Progenitor cell of endocrine pancreas (in vitro differentiated cells): ENCODE measurements around the gene TMEM88. TPM values are rescaled to one million over a fixed set of nuclear protein-coding genes. Genes with fewer than 3 reads are reported as not detected.

Experiments used
- DNase-seq: peaks from one replicate; pipeline ENCODE4 v3.0.0; 2021; ENCODE audit warnings: low spot score; ENCODE audit not compliant: unreplicated experiment
- H3K27ac Mint-ChIP-seq: 2 replicates; pipeline ENCODE4 v1.8.0; 2021; ENCODE audit warnings: mild to moderate bottlenecking, moderate library complexity, mixed read lengths
- H3K27me3 Mint-ChIP-seq: 2 replicates; pipeline ENCODE4 v1.8.0; 2021; ENCODE audit warnings: mixed read lengths
- H3K36me3 Mint-ChIP-seq: 2 replicates; pipeline ENCODE4 v1.8.0; 2022; ENCODE audit warnings: mixed read lengths; ENCODE audit not compliant: insufficient read depth
- H3K4me1 Mint-ChIP-seq: 2 replicates; pipeline ENCODE4 v1.8.0; 2021; ENCODE audit warnings: low read depth, mixed read lengths
- H3K4me3 Mint-ChIP-seq: 2 replicates; pipeline ENCODE4 v1.8.0; 2021; ENCODE audit warnings: low read depth, mild to moderate bottlenecking, moderate library complexity, mixed read lengths
- H3K9me3 Mint-ChIP-seq: 2 replicates; pipeline ENCODE4 v1.8.0; 2021; ENCODE audit warnings: low read depth, mixed read lengths
- total RNA-seq: library from RNA; stranded (reverse); gene quantifications from 2 replicates; pipeline ENCODE4 v1.2.1, GENCODE V29; 2021
- TF ChIP-seq, protein P1 (sequence below): fragments of 200-600 bp; sonication (generic); IDR thresholded peaks from one replicate; pipeline ENCODE4 v1.5.0; 2021; ENCODE audit warnings: antibody characterized with exemption, mild to moderate bottlenecking; ENCODE audit not compliant: unreplicated experiment

Gene TMEM88
- total RNA-seq, 1 donor from 2014 or later, result 15.8 TPM

DNA sequence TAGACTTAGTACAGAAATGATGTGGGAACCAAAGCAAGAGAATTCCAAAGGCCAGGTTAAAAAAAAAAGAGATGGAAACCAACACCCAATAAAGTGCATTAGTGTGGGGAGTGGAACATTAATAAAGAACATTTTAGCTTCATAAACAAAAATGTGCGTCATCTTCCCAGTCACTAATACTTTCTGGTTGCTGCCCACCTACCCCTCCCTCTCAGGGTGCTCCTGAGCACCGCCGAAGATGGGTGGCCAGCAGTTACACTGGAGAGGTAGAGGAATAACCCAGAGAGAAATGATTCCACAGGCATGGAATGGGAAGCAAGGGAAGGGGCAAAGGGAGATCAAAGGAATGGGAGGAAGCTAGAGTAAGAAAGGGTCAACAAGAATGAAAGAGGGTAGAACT lies 27.8 kb downstream of the TMEM88 start:
- Mint-ChIP-seq H3K9me3 (no peaks in the 10 kb centered on the region), H3K4me3 (no peak overlapping the region), H3K36me3 (no peaks in the 10 kb centered on the region), H3K27ac (no peak overlapping the region), H3K27me3 (no peaks in the 10 kb centered on the region), H3K4me1 (peaks cover 2% of the 10 kb centered on the region)
- TF ChIP-seq, protein P1, sequence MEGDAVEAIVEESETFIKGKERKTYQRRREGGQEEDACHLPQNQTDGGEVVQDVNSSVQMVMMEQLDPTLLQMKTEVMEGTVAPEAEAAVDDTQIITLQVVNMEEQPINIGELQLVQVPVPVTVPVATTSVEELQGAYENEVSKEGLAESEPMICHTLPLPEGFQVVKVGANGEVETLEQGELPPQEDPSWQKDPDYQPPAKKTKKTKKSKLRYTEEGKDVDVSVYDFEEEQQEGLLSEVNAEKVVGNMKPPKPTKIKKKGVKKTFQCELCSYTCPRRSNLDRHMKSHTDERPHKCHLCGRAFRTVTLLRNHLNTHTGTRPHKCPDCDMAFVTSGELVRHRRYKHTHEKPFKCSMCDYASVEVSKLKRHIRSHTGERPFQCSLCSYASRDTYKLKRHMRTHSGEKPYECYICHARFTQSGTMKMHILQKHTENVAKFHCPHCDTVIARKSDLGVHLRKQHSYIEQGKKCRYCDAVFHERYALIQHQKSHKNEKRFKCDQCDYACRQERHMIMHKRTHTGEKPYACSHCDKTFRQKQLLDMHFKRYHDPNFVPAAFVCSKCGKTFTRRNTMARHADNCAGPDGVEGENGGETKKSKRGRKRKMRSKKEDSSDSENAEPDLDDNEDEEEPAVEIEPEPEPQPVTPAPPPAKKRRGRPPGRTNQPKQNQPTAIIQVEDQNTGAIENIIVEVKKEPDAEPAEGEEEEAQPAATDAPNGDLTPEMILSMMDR, result no peak
- no peak for DNase-seq

DNA sequence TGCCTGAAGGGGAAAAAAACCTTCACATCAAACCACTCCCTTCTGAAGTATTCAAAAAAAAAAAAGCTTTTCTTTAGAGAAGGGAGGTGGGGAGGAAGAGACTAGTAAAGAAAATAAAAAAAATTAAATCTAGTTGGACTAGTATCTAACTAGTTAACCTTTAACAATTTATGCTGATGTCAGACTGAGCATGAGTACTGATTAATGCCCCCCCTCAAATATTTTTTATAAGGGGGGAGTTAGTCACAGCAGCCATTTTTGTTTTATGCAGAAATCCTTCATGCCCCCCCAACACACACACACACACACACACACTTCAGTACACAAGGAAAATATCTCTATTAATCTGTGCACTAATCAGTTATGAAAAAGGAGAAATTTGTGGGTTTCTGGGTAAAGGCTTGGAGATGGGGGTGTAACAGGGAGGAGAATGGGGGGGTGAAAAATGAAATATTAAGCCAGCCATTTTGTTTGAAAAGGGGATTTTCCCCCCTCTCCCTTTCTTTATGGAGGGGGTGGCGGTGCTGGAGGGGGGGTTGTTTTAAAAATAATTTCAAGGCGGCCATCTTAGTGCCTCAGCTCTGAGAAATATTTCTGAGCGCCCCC lies 29.0 kb downstream of the TMEM88 start:
- peak overlapping the region; percentile 89 for H3K27ac Mint-ChIP-seq
- no peak for DNase-seq
- TF ChIP-seq, protein P1, result no peak

DNA sequence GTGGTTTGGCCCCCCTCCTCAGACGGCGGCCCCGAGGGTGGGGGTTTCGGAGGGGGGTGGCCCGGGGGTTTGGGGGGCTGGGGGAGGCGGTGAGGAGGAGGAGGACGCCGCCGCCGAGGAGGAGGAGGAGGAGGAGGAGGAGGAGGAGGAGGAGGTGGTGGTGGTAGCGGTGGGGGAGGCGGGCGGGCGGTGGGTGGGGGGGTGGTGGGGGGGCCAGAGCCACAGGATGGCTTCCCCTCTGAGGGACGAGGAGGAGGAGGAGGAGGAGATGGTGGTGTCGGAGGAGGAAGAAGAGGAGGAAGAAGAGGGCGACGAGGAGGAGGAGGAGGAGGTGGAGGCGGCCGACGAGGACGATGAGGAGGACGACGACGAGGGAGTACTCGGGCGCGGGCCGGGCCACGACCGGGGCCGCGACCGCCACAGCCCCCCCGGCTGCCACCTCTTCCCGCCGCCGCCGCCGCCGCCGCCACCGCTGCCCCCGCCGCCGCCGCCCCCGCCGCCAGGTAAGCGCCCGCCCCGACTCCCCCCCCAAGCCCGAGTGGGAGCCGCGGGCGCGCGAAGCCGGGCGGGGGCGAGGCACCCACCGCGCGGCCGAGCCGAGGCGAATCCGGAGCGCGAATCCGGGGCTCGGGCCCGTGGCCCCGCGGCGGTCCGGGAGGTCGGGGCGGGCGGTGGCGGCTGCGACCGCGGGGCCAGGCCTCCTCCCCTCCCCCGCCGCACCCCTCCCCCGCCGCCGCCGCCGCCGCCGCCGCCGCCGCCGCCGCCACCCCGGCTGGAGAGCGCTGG lies 29.9 kb downstream of the TMEM88 start:
- Mint-ChIP-seq H3K36me3 (no peaks in the 10 kb centered on the region), H3K27me3 (no peaks in the 10 kb centered on the region), H3K9me3 (no peaks in the 10 kb centered on the region), H3K4me3 (peak overlapping the region; percentile 67), H3K4me1 (peaks cover 3% of the 10 kb centered on the region), H3K27ac (no peak overlapping the region)
- no peak for DNase-seq
- TF ChIP-seq, protein P1, result no peak

More for the DNA sequence above, 29.0 kb downstream of the TMEM88 start:
- no peaks in the 10 kb centered on the region for H3K27me3 Mint-ChIP-seq
- H3K36me3 Mint-ChIP-seq, result no peaks in the 10 kb centered on the region
- no peaks in the 10 kb centered on the region for H3K9me3 Mint-ChIP-seq
- peaks cover 2% of the 10 kb centered on the region for H3K4me1 Mint-ChIP-seq
- peak overlapping the region; percentile 71 for H3K4me3 Mint-ChIP-seq

DNA sequence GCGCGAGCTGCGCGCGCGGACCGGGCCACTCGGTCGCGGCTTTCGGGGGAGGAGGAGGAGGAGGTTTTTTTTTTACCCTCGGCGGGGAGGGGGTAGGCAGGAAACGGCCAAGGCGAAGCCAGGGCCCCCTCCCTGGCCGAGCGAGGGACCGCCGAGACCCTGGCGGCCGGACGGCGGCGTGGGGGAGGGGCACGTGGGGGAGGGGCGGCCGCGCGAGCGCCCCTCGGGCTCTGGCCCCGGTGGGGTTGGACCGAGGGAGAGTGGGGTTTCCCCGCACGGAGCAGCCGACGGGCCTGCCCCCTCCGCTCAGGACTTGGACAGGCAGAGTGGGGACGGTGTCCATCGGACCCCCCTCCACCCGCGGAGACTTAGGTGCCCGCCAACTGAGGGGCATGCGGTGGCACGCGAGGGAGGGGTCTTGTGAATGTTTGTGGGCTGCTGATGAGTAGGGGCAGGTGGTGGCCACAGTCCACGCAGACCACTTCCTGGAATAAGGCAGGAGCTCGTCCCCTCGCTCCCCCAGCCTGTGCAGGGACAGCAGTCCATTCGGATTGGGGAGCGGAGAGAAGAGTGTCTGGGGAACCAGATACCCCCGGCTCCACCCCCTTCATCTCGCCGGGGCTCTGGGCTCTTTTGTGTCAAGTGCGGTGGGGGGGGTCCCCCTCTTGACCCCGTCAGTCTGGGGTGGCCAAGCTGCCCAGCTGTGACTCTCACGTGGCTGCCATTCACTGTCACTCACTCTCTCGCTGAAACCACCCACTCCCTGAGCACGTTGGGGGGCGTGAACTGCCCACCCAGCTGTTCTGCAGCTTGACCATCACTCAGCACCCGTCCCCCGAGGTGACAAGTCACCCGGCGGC lies 30.7 kb downstream of the TMEM88 start:
- H3K4me3 Mint-ChIP-seq, result peak overlapping the region; percentile 59
- peaks cover 3% of the 10 kb centered on the region for H3K4me1 Mint-ChIP-seq
- DNase-seq, result peak; percentile 38
- H3K9me3 Mint-ChIP-seq, result no peaks in the 10 kb centered on the region
- no peak overlapping the region for H3K27ac Mint-ChIP-seq
- TF ChIP-seq, protein P1, result no peak
- peaks cover 3% of the 10 kb centered on the region for H3K36me3 Mint-ChIP-seq
- H3K27me3 Mint-ChIP-seq, result no peaks in the 10 kb centered on the region
